ENCODE measurements around the gene DYNLT4.
"Not testable (repeated sequence)": the region's sequence is repeated elsewhere in the genome, so short reads cannot be mapped to it uniquely, and the experiment has no call there.

GRCh38 chr1:44815926-44816325 is 8.8 kb upstream of the DYNLT4 start:
- TF ChIP-seq, protein P1, sequence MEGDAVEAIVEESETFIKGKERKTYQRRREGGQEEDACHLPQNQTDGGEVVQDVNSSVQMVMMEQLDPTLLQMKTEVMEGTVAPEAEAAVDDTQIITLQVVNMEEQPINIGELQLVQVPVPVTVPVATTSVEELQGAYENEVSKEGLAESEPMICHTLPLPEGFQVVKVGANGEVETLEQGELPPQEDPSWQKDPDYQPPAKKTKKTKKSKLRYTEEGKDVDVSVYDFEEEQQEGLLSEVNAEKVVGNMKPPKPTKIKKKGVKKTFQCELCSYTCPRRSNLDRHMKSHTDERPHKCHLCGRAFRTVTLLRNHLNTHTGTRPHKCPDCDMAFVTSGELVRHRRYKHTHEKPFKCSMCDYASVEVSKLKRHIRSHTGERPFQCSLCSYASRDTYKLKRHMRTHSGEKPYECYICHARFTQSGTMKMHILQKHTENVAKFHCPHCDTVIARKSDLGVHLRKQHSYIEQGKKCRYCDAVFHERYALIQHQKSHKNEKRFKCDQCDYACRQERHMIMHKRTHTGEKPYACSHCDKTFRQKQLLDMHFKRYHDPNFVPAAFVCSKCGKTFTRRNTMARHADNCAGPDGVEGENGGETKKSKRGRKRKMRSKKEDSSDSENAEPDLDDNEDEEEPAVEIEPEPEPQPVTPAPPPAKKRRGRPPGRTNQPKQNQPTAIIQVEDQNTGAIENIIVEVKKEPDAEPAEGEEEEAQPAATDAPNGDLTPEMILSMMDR (IDR thresholded peaks at IDR 0.05) = not testable (repeated sequence)
- not testable (repeated sequence) for TF ChIP-seq POLR2A (IDR thresholded peaks at IDR 0.05)

Data from right lobe of liver (tissue), 4 donors.